CD4-positive, CD25-positive, alpha-beta regulatory T cell (primary cell): ENCODE measurements around the gene STAM2. TPM values are rescaled to one million over a fixed set of nuclear protein-coding genes. Genes with fewer than 3 reads are reported as not detected.
"Not testable (repeated sequence)": the region's sequence is repeated elsewhere in the genome, so short reads cannot be mapped to it uniquely, and the experiment has no call there.

Source experiments
- ATAC-seq, 2 donors: fragments of 150-1000 bp; cut with Tn5 transposase; one replicate each; pipeline ENCODE4 v1.10.0; 2021; ENCODE audit warnings: low read depth in 2 of 2, moderate number of reproducible peaks in 2 of 2, moderate library complexity in 1 of 2
- DNase-seq, 3 donors: peaks; one replicate each; pipeline versions ENCODE4 v3.0.0 to v3.0.0-alpha.2; 2012 to 2022; ENCODE audit warnings: mixed read lengths in 1 of 3
- H3K27ac ChIP-seq: one replicate; pipeline ENCODE4 v1.7.0; 2013; ENCODE audit warnings: mild to moderate bottlenecking, low read length; ENCODE audit not compliant: insufficient read depth, poor library complexity, severe bottlenecking
- H3K27me3 ChIP-seq: one replicate; pipeline ENCODE4 v1.7.0; 2013; ENCODE audit warnings: low read length; ENCODE audit not compliant: control insufficient read depth, insufficient read depth
- H3K36me3 ChIP-seq: one replicate; pipeline ENCODE4 v1.7.0; 2013; ENCODE audit warnings: mild to moderate bottlenecking, low read length, moderate library complexity; ENCODE audit not compliant: control insufficient read depth, insufficient read depth
- H3K4me1 ChIP-seq: 2 replicates; pipeline ENCODE4 v1.7.0; 2013; ENCODE audit warnings: mild to moderate bottlenecking, low read length; ENCODE audit not compliant: insufficient read depth, control insufficient read depth, poor library complexity, severe bottlenecking
- H3K4me3 ChIP-seq: one replicate; pipeline ENCODE4 v1.7.0; 2013; ENCODE audit warnings: low read depth, mild to moderate bottlenecking, low read length, moderate library complexity
- H3K9me3 ChIP-seq, 2 experiments: 1 replicate in 1 of 2; 2 replicates in 1 of 2; pipeline ENCODE4 v1.7.0; 2013; ENCODE audit warnings: low read length in 2 of 2, mild to moderate bottlenecking in 1 of 2, moderate library complexity in 1 of 2; ENCODE audit not compliant: control insufficient read depth in 2 of 2
- H3K27ac Mint-ChIP-seq, 3 donors: one replicate each; pipeline ENCODE4 v1.8.0; 2020 to 2022; ENCODE audit warnings: mild to moderate bottlenecking in 3 of 3, mixed read lengths in 3 of 3, moderate library complexity in 2 of 3
- H3K27me3 Mint-ChIP-seq: one replicate; pipeline ENCODE4 v1.8.0; 2022; ENCODE audit warnings: mild to moderate bottlenecking, mixed read lengths
- H3K36me3 Mint-ChIP-seq: one replicate; pipeline ENCODE4 v1.8.0; 2020; ENCODE audit warnings: mixed read lengths
- H3K4me1 Mint-ChIP-seq, 4 donors: one replicate each; pipeline ENCODE4 v1.8.0; 2020 to 2022; ENCODE audit warnings: mixed read lengths in 4 of 4, mild to moderate bottlenecking in 1 of 4
- H3K4me3 Mint-ChIP-seq, 4 donors: one replicate each; pipeline ENCODE4 v1.8.0; 2020 to 2022; ENCODE audit warnings: mild to moderate bottlenecking in 4 of 4, mixed read lengths in 4 of 4, moderate library complexity in 3 of 4
- H3K9me3 Mint-ChIP-seq, 7 donors: one replicate each; pipeline ENCODE4 v1.8.0; 2020 to 2022; ENCODE audit warnings: mixed read lengths in 7 of 7, mild to moderate bottlenecking in 3 of 7, moderate library complexity in 2 of 7
- polyA plus RNA-seq, 4 donors: library from polyadenylated mRNA; unstranded; fragments of 300-500 nt; fragmentation: Illumina TruSeq; gene quantifications; one replicate each; pipeline ENCODE4 v1.2.3, GENCODE V29; 2021
- total RNA-seq: library from RNA; stranded (reverse); gene quantifications from one replicate; pipeline ENCODE4 v1.2.3, GENCODE V29; 2022

Gene STAM2
- total and polyA plus RNA-seq, 5 donors from 2014 or later = 4.6 to 13.4 (median 7.3) TPM

DNA sequence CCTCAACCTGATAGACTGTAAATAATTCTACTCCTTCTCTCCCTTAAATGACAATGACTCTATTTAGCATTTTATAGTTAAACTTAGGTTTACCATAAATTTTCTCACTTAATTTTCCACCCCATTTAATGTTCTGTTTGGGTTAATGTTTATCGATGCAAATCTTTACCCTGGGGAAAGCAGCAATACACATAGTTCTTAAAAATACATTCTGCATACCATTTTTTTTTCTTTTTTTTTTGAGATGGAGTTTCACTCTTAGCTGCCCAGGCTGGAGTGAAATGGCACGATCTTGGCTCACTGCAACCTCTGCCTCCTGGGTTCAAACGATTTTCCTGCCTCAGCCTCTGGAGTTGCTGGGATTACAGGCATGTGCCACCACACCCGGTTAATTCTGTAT is 14.0 kb downstream of the STAM2 start:
- ATAC-seq = no peak
- Histone ChIP-seq H3K4me3 (no peak overlapping the region), H3K27ac (no peak overlapping the region), H3K4me1 (peaks cover 5% of the 10 kb centered on the region), H3K9me3 (no peaks in the 10 kb centered on the region), H3K36me3 (peaks cover 3% of the 10 kb centered on the region), H3K27me3 (no peaks in the 10 kb centered on the region)
- Mint-ChIP-seq H3K36me3 (peaks cover 24% of the 10 kb centered on the region), H3K4me1 (peaks cover 21 to 48% (median 29%) of the 10 kb centered on the region in 4 donors), H3K27me3 (no peaks in the 10 kb centered on the region), H3K4me3 (no peak overlapping the region), H3K9me3 (peaks cover 0 to 2% (median 0%) of the 10 kb centered on the region in 7 donors), H3K27ac (no peak overlapping the region)
- no peak for DNase-seq

DNA sequence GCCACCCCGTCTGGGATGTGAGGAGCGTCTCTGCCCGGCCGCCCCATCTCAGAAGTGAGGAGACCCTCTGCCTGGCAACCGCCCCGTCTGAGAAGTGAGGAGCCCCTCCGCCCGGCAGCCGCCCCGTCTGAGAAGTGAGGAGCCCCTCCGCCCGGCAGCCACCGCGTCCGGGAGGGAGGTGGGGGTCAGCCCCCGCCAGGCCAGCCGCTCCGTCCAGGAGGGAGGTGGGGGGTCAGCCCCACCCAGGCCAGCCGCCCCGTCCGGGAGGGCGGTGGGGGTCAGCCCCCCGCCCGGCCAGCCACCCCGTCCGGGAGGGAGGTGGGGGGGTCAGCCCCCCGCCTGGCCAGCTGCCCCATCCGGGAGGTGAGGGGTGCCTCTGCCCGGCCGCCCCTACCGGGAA is 15.2 kb downstream of the STAM2 start:
- not testable (repeated sequence) for H3K27me3 Mint-ChIP-seq, H3K4me3 Mint-ChIP-seq, ATAC-seq, H3K4me1 ChIP-seq, DNase-seq, H3K27me3 ChIP-seq, H3K9me3 ChIP-seq, H3K36me3 ChIP-seq, H3K27ac Mint-ChIP-seq, H3K9me3 Mint-ChIP-seq, H3K4me3 ChIP-seq, H3K27ac ChIP-seq
- Mint-ChIP-seq H3K36me3 (peaks cover 24% of the 10 kb centered on the region), H3K4me1 (peaks cover 23 to 43% (median 26%) of the 10 kb centered on the region in 4 donors)

DNA sequence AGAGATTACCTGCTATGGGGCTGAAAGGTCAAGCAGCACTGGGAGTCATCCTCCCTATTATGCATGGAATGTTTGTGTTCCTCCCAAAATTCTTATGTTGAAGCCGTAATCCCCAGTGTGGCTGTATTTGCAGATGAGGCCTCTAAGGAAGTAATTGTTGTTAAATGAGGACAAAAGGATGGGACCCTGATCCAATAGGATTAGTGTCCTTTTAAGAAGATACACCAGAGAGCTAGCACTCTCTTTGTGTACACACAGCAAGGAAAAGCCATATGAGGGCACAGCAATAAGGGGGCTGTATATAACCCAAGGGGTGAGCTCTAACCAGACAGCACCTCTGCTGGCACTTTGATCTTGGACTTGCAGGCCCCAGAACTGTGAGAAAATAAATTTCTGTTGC is 18.3 kb downstream of the STAM2 start:
- no peak overlapping the region for H3K4me3 Mint-ChIP-seq
- H3K4me1 Mint-ChIP-seq = peaks cover 22 to 43% (median 30%) of the 10 kb centered on the region in 4 donors
- Histone ChIP-seq H3K36me3 (peaks cover 3% of the 10 kb centered on the region), H3K27ac (no peak overlapping the region), H3K4me1 (no peaks in the 10 kb centered on the region), H3K27me3 (no peaks in the 10 kb centered on the region), H3K9me3 (no peaks in the 10 kb centered on the region), H3K4me3 (no peak overlapping the region)
- H3K27ac Mint-ChIP-seq = no peak overlapping the region
- H3K27me3 Mint-ChIP-seq = no peaks in the 10 kb centered on the region
- peaks cover 0 to 2% (median 0%) of the 10 kb centered on the region in 7 donors for H3K9me3 Mint-ChIP-seq
- DNase-seq (no peak), ATAC-seq (no peak)
- peaks cover 28% of the 10 kb centered on the region for H3K36me3 Mint-ChIP-seq

DNA sequence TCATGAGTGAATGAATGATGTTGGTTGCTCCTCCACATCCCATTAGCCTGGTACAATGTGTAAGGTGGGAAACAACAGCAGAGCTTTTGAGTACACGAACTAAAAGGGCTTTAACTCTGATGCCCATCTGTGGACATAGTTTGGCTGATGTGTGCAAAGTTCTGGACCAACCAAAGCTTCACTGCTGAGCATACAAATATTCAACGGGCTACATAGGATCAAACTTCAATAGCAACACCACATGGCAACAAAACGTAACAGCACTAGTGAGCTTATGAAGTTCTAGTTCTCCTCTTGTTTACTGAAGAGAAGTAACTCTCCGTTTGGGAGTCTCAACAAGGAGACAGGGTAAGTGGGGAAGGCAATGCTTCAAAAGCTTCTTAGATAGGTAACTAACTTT is 20.4 kb downstream of the STAM2 start:
- no peak for DNase-seq
- no peak for ATAC-seq
- H3K4me3 Mint-ChIP-seq = no peak overlapping the region
- no peaks in the 10 kb centered on the region for H3K27me3 Mint-ChIP-seq
- Histone ChIP-seq H3K4me1 (no peaks in the 10 kb centered on the region), H3K4me3 (no peak overlapping the region), H3K36me3 (peaks cover 3% of the 10 kb centered on the region), H3K9me3 (no peaks in the 10 kb centered on the region), H3K27me3 (no peaks in the 10 kb centered on the region), H3K27ac (no peak overlapping the region)
- peaks cover 28% of the 10 kb centered on the region for H3K36me3 Mint-ChIP-seq
- H3K9me3 Mint-ChIP-seq = peaks cover 0 to 1% (median 0%) of the 10 kb centered on the region in 7 donors
- peaks cover 24 to 39% (median 30%) of the 10 kb centered on the region in 4 donors for H3K4me1 Mint-ChIP-seq
- H3K27ac Mint-ChIP-seq = peak overlapping the region in 2 of 3 donors; percentile 5 to 11

DNA sequence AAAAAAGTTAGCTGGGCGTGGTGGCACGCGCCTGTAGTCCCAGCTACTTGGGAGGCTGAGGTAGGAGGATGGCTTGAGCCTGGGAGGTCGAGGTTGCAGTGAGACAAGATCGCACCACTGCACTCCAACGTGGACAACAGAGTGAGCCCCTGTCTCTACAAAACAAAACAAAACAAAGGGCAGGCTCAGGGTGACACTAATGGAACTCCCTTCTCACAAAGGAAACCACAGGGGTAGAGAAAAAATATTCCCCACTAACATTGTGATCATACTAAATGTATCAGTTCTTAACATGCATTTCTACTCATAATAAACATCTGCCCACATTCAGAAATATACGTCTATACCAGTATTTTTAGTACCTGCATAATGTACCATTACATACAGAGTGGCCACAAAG is 21.1 kb downstream of the STAM2 start:
- peak overlapping the region in 1 of 4 donors; percentile 2 for H3K4me3 Mint-ChIP-seq
- peaks cover 27 to 39% (median 32%) of the 10 kb centered on the region in 4 donors for H3K4me1 Mint-ChIP-seq
- H3K27ac Mint-ChIP-seq = no peak overlapping the region
- H3K36me3 Mint-ChIP-seq = peaks cover 28% of the 10 kb centered on the region
- H3K9me3 ChIP-seq = no peaks in the 10 kb centered on the region
- no peak for ATAC-seq
- no peaks in the 10 kb centered on the region for H3K4me1 ChIP-seq
- no peak overlapping the region for H3K4me3 ChIP-seq
- H3K27me3 Mint-ChIP-seq = no peaks in the 10 kb centered on the region
- H3K27me3 ChIP-seq = no peaks in the 10 kb centered on the region
- peaks cover 0 to 1% (median 0%) of the 10 kb centered on the region in 7 donors for H3K9me3 Mint-ChIP-seq
- H3K27ac ChIP-seq = no peak overlapping the region
- no peak for DNase-seq
- H3K36me3 ChIP-seq = peaks cover 8% of the 10 kb centered on the region

DNA sequence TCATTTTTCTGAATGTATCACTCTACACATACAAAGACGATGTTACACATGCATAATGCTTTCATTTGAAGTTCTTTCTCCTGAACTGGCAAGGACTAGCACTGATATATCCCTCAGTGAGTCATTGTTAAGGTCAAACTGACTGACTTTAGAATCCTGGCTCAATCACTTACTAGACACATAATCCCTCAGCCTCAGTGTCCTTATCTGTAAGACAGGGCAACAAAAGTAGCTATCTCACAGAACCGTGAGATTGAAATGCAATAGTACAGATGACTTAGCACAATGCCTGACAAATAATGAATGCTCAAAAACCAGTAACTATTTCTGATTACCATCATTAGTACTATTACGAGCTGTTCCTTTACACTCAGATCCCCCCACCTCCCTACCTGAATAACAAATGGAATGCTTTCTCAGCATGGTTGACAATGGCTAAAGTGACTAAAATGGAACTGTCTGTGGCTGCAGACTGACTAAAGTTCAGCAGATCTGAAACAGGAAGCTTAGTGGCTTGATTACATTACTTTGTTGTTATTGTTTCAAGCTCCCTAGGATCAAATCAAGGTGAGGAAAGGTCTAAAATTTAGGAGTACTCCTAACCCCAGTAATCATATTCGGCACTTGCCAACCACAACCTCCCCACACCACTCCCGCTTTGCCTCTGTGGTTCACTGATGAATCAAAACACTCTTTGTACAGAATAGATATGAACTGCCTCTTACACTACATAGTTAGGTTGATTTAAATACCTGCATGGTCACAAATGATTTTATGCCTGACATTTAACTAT is 40.9 kb downstream of the STAM2 start:
- H3K4me1 Mint-ChIP-seq = peaks cover 10 to 18% (median 15%) of the 10 kb centered on the region in 4 donors
- H3K9me3 ChIP-seq = no peaks in the 10 kb centered on the region
- H3K36me3 ChIP-seq = peaks cover 11% of the 10 kb centered on the region
- no peak overlapping the region for H3K4me3 ChIP-seq
- H3K27ac ChIP-seq = no peak overlapping the region
- DNase-seq (peak in 1 of 3 donors; percentile 27), ATAC-seq (no peak)
- peaks cover 24% of the 10 kb centered on the region for H3K36me3 Mint-ChIP-seq
- peak overlapping the region; percentile 21 to 57 (median 39) for H3K27ac Mint-ChIP-seq
- no peak overlapping the region for H3K4me3 Mint-ChIP-seq
- H3K4me1 ChIP-seq = peaks cover 4% of the 10 kb centered on the region
- H3K27me3 ChIP-seq = no peaks in the 10 kb centered on the region
- H3K9me3 Mint-ChIP-seq = peaks cover 0 to 2% (median 0%) of the 10 kb centered on the region in 7 donors
- no peaks in the 10 kb centered on the region for H3K27me3 Mint-ChIP-seq

DNA sequence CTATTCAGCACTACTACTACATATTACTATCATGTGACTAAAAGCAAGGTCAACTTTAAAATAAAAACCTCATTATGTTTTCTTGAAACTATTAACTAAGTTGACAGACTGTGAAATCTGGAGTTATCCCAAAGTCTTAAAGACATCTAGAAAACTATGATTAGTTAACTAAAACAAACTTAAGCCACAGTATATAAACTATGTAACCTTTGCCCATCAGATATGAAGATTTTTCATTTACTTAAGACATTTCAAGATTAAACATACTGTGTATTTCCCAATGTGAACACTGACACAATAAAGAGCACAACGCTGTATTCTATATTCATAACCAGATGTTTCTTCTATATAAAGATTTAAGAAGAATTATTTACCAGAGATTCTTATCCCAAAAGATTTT is 43.3 kb downstream of the STAM2 start:
- Mint-ChIP-seq H3K27ac (peak overlapping the region in 1 of 3 donors; percentile 1), H3K36me3 (peaks cover 15% of the 10 kb centered on the region)
- ATAC-seq = no peak

DNA sequence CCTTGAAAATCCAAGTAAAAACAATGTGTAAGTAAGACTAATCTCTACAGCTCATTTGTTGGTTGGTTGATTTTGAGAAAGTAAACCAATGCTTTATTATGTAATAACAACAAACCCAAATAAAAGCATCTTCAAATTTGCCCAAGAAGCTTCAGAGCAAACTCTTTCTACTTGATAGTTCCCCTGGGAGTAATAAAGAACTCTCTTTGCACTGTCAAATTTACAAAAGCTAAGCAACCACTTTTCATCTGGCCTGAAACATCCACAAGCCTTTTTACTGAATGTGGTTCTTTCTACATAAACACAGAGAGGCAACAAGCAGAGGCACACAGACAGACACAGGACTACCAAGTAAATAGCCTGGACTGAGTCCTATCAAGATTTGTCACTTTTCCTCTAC is 47.9 kb downstream of the STAM2 start:
- DNase-seq (no peak), ATAC-seq (no peak)
- H3K4me3 Mint-ChIP-seq = no peak overlapping the region
- H3K9me3 ChIP-seq = no peaks in the 10 kb centered on the region
- H3K9me3 Mint-ChIP-seq = no peaks in the 10 kb centered on the region
- no peaks in the 10 kb centered on the region for H3K27me3 ChIP-seq
- H3K27ac Mint-ChIP-seq = peak overlapping the region in 1 of 3 donors; percentile 32
- H3K36me3 Mint-ChIP-seq = peaks cover 26% of the 10 kb centered on the region
- H3K27me3 Mint-ChIP-seq = no peaks in the 10 kb centered on the region
- H3K4me1 ChIP-seq = no peaks in the 10 kb centered on the region
- H3K4me3 ChIP-seq = no peak overlapping the region
- peaks cover 39% of the 10 kb centered on the region for H3K36me3 ChIP-seq
- H3K27ac ChIP-seq = no peak overlapping the region
- H3K4me1 Mint-ChIP-seq = peaks cover 0 to 21% (median 4%) of the 10 kb centered on the region in 4 donors

More for the DNA sequence above, 43.3 kb downstream of the STAM2 start:
- DNase-seq = no peak
- Histone ChIP-seq H3K4me1 (peaks cover 4% of the 10 kb centered on the region), H3K4me3 (no peak overlapping the region), H3K27me3 (no peaks in the 10 kb centered on the region), H3K36me3 (peaks cover 19% of the 10 kb centered on the region), H3K9me3 (no peaks in the 10 kb centered on the region), H3K27ac (no peak overlapping the region)
- Mint-ChIP-seq H3K9me3 (no peaks in the 10 kb centered on the region), H3K27me3 (no peaks in the 10 kb centered on the region), H3K4me1 (peaks cover 10 to 18% (median 15%) of the 10 kb centered on the region in 4 donors), H3K4me3 (no peak overlapping the region)
